Pancreas (tissue), 10 donors: ENCODE data around the gene RNF152. TPM values are rescaled to one million over a fixed set of nuclear protein-coding genes. Genes with fewer than 3 reads are reported as not detected.

Experiments used
- ATAC-seq, 4 donors: fragments of 200-7000 bp; cut with Tn5 transposase; one replicate each; pipeline versions ENCODE4 v1.8.0 to v1.9.1; 2020; ENCODE audit warnings: mild to moderate bottlenecking in 4 of 4, moderate library complexity in 4 of 4
- DNase-seq, 6 donors: peaks; one replicate each; pipeline ENCODE4 v3.0.0-alpha.2; 2020
- FAIRE-seq: peaks from 2 replicates; lab custom pipeline; 2012; peaks lifted over from hg19 to GRCh38; lab: Jason Lieb, UNC
- H3K27ac ChIP-seq, 4 donors: fragments of 200-600 bp; sonication (generic); 1 replicate in 3 of 4; 2 replicates in 1 of 4; pipeline versions ENCODE4 v1.5.0 to v1.8.0; 2020
- H3K27me3 ChIP-seq, 4 donors: fragments of 200-600 bp; one replicate each; pipeline ENCODE4 v1.8.0; 2021
- H3K36me3 ChIP-seq, 3 donors: fragments of 200-600 bp; sonication (generic) in 1 of 3; one replicate each; pipeline versions ENCODE4 v1.5.0 to v1.8.0; 2020 to 2021
- H3K4me1 ChIP-seq, 3 donors: fragments of 200-600 bp; one replicate each; pipeline ENCODE4 v1.8.0; 2021
- H3K4me3 ChIP-seq, 4 donors: fragments of 200-600 bp; sonication (generic) in 2 of 4; one replicate each; pipeline versions ENCODE4 v1.5.0 to v1.8.0; 2020 to 2021
- H3K9me3 ChIP-seq, 4 donors: fragments of 200-600 bp; one replicate each; pipeline ENCODE4 v1.8.0; 2021
- whole genome bisulfite sequencing, 2 donors: extraction: QIAGEN DNeasy Blood & Tissue Kit; methylation state at CpG; one replicate each; pipeline ENCODE4 v1.1.7; 2013; 5-methylcytosine and 5-hydroxymethylcytosine counted together
- intact Hi-C, 3 donors: fragments of 100-400 bp; cut with DNase I; formaldehyde crosslinking; loops; one replicate each; pipeline versions ENCODE4 v1.11.1 to v1.14.2; 2022
- polyA plus RNA-seq, 2 donors: library from polyadenylated mRNA; stranded (reverse); fragments of 200-250 nt; gene quantifications; one replicate each; pipeline ENCODE4 v1.2.3, GENCODE V29; 2013
- total RNA-seq, 6 donors: library from RNA; stranded (reverse); fragmentation: NEBNext Ultra II Directional in 4 of 6; extraction: Animal tissue kit (Norgen Biotek cat#: 25700) in 4 of 6; gene quantifications; one replicate each; pipeline versions ENCODE4 v1.2.1 to v1.2.4, GENCODE V29; 2021 to 2023
- TF ChIP-seq, protein P1 (sequence below), 4 donors: fragments of 200-600 bp; sonication (generic) in 3 of 4; IDR thresholded peaks; one replicate each; pipeline versions ENCODE4 v1.5.0 to v1.8.0; 2021; ENCODE audit warnings: antibody characterized with exemption in 4 of 4
- donor health status: healthy with polysubstance abuse.
- donor health status: DM: no; HTN: no; CAD: no; lungs with moderate emphysema.
- donor health status: DM: no; HTN: no; CAD: no.
- donor health status: control.
- donor health status: control.
- donor health status: Bipolar disorder and iron deficiency.
- donor health status: DM: yes; HTN: yes; CAD: no.
- donor health status: DM: no; HTN: no; CAD: no.
- donor health status: DM: no; HTN: no; CAD: no.
- donor health status: DM: yes; HTN: yes; CAD: no.

RNF152 gene
- total and polyA plus RNA-seq, 8 donors: 0.91 to 7.2 (median 4.8) TPM

- Histone ChIP-seq H3K27me3 (no peaks in the 10 kb centered on the region), H3K4me3 (no peak overlapping the region), H3K27ac (no peak overlapping the region), H3K36me3 (no peaks in the 10 kb centered on the region), H3K4me1 (peaks cover 0 to 4% (median 0%) of the 10 kb centered on the region in 3 donors), H3K9me3 (no peaks in the 10 kb centered on the region)
- FAIRE-seq (no peak), DNase-seq (no peak), ATAC-seq (no peak)
- TF ChIP-seq, protein P1, sequence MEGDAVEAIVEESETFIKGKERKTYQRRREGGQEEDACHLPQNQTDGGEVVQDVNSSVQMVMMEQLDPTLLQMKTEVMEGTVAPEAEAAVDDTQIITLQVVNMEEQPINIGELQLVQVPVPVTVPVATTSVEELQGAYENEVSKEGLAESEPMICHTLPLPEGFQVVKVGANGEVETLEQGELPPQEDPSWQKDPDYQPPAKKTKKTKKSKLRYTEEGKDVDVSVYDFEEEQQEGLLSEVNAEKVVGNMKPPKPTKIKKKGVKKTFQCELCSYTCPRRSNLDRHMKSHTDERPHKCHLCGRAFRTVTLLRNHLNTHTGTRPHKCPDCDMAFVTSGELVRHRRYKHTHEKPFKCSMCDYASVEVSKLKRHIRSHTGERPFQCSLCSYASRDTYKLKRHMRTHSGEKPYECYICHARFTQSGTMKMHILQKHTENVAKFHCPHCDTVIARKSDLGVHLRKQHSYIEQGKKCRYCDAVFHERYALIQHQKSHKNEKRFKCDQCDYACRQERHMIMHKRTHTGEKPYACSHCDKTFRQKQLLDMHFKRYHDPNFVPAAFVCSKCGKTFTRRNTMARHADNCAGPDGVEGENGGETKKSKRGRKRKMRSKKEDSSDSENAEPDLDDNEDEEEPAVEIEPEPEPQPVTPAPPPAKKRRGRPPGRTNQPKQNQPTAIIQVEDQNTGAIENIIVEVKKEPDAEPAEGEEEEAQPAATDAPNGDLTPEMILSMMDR (IDR thresholded peaks at IDR 0.05): no peak
- intact Hi-C loops: no loop called here
- 34 to 49% methylated on average over 1 of the region's 1 CpG for WGBS, 2 donors
Observed at GRCh38 chr18:61852496-61852895, 40.3 kb downstream of the RNF152 start.

DNA sequence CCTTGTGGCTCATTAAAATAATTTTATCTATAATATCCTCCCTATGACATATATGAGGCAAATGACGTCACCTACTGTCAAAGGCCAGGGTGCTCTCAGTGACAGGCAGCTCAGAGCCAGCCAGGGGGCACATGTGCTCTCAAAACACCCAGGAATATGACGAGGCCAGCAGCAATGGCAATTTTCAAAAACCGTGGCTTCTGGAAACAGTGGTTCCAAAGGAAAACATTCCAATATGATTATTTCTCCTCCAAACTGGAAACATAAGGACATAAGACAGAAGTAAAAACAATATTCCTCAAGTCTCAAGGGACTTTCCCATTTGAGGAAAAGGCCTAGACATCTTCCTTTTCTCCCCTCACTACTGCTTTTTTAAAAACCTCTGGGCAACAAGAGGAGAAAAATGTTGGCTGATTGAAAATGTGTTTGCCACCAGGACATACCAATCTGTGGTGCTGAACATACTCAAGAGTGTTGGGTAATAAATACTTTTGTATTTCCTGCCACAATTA, 40.8 kb downstream of the RNF152 start:
- Histone ChIP-seq H3K4me3 (no peak overlapping the region), H3K27me3 (no peaks in the 10 kb centered on the region), H3K4me1 (peaks cover 0 to 4% (median 0%) of the 10 kb centered on the region in 3 donors), H3K27ac (no peak overlapping the region), H3K36me3 (no peaks in the 10 kb centered on the region), H3K9me3 (no peaks in the 10 kb centered on the region)
- 80 to 84% methylated on average over 3 of the region's 3 CpGs for WGBS, 2 donors
- ATAC-seq: no peak
- intact Hi-C loops: no loop called here
- DNase-seq: no peak
- no peak for FAIRE-seq
- TF ChIP-seq, protein P1 (IDR thresholded peaks at IDR 0.05): no peak

DNA sequence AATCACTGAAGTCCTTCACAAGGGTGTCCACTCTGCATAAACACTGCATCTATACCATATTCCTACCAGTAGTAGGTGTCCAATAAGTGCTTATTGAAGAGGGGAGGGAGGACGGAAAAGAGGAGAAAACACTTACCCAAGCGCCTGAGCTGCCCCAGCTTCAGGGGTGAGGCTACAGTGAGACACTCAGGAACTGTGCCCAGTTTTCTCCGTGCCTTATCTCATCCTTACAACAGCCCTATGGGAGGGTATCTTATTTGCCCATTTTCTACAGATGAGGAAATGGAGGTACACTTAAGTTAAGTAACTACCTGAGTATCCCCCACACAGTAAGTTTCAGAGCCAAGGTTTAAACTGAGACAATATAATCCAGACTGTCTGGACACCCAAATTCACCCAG, 41.5 kb downstream of the RNF152 start:
- 55 to 61% methylated on average over 3 of the region's 3 CpGs for whole genome bisulfite sequencing, 2 donors
- Histone ChIP-seq H3K27ac (no peak overlapping the region), H3K36me3 (no peaks in the 10 kb centered on the region), H3K4me1 (peaks cover 0 to 4% (median 0%) of the 10 kb centered on the region in 3 donors), H3K9me3 (no peaks in the 10 kb centered on the region), H3K4me3 (no peak overlapping the region), H3K27me3 (no peaks in the 10 kb centered on the region)
- FAIRE-seq: no peak
- intact Hi-C loops: no loop called here
- ATAC-seq: peak in 2 of 4 donors; percentile 39 to 51
- DNase-seq: no peak
- TF ChIP-seq, protein P1 (IDR thresholded peaks at IDR 0.05): no peak

DNA sequence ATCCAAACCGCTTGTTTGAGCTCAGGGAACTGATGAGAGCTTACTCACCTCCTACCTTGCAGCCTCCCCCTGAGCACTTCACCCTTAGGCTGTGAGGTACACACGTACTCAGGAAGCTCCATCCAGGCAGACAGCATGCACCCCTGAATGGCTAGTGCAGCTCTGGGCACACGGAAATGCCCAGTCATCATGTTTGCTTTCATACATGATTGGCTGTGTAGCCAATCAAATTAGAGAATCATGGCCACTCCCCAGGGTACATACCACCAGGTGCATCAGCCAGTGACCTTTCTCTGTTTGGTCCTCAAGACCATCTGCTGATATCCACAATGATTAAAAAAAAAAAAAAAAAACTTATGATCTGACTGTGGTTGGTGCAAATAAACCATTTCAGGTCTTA, 42.1 kb downstream of the RNF152 start:
- no peak overlapping the region for H3K27ac ChIP-seq

More for the DNA sequence above, 42.1 kb downstream of the RNF152 start:
- Histone ChIP-seq H3K4me1 (peaks cover 0 to 4% (median 0%) of the 10 kb centered on the region in 3 donors), H3K27me3 (no peaks in the 10 kb centered on the region), H3K36me3 (no peaks in the 10 kb centered on the region), H3K4me3 (no peak overlapping the region), H3K9me3 (no peaks in the 10 kb centered on the region)
- FAIRE-seq (no peak), DNase-seq (no peak), ATAC-seq (peak in 2 of 4 donors; percentile 46 to 47)
- TF ChIP-seq, protein P1 (IDR thresholded peaks at IDR 0.05): no peak
- intact Hi-C loops: no loop called here
- 79 to 84% methylated on average over 3 of the region's 3 CpGs for WGBS, 2 donors
